Stimulated activated CD4-positive, alpha-beta T cell treated with anti-CD3 and anti-CD28 coated beads, TNF-alpha, amount 100 ng/mL, for 48 hours (primary cell): ENCODE measurements around the gene SH3BP5L.

ENCODE experiments used
- DNase-seq, 3 donors: peaks; one replicate each; pipeline ENCODE4 v3.0.0-alpha.2; 2020; ENCODE audit warnings: low read depth in 3 of 3

SH3BP5L gene

GRCh38 chr1:248828845-248829244 is 3.1 kb upstream of the SH3BP5L start:
- no peak for DNase-seq

GRCh38 chr1:248825573-248825908 is 174 bp downstream of the SH3BP5L start:
- DNase-seq = no peak

GRCh38 chr1:248825136-248825535 is 579 bp downstream of the SH3BP5L start:
- no peak for DNase-seq

- no peak for DNase-seq
These were observed 1.0 kb downstream of the SH3BP5L start for GRCh38 chr1:248824701-248825100.

GRCh38 chr1:248824301-248824700 is 1.4 kb downstream of the SH3BP5L start:
- no peak for DNase-seq

GRCh38 chr1:248823517-248824001 is 2.2 kb downstream of the SH3BP5L start:
- DNase-seq = no peak

GRCh38 chr1:248822148-248823032 is 3.3 kb downstream of the SH3BP5L start:
- no peak for DNase-seq

GRCh38 chr1:248821641-248822040 is 4.1 kb downstream of the SH3BP5L start:
- no peak for DNase-seq

GRCh38 chr1:248821101-248821500 is 4.6 kb downstream of the SH3BP5L start:
- no peak for DNase-seq

GRCh38 chr1:248820041-248820585 is 5.6 kb downstream of the SH3BP5L start:
- DNase-seq = no peak

- no peak for DNase-seq
These were observed 7.0 kb downstream of the SH3BP5L start for GRCh38 chr1:248818505-248819374.

GRCh38 chr1:248817065-248817464 is 8.7 kb downstream of the SH3BP5L start:
- no peak for DNase-seq

GRCh38 chr1:248816042-248816851 is 9.5 kb downstream of the SH3BP5L start:
- no peak for DNase-seq

- DNase-seq = no peak
These were observed 10.2 kb downstream of the SH3BP5L start for GRCh38 chr1:248815407-248816034.

- no peak for DNase-seq
These were observed 11.4 kb downstream of the SH3BP5L start for GRCh38 chr1:248814351-248814750.

GRCh38 chr1:248813546-248813945 is 12.2 kb downstream of the SH3BP5L start:
- DNase-seq = no peak

- no peak for DNase-seq
These were observed 12.8 kb downstream of the SH3BP5L start for GRCh38 chr1:248812736-248813425.

- no peak for DNase-seq
These were observed 13.9 kb downstream of the SH3BP5L start for GRCh38 chr1:248811514-248812490.
